K562 (cell line): ENCODE measurements around the gene EYA4.

Experiments
- ARID3B ChIP-seq: fragments of 250-450 bp; sonication (Bioruptor Pico); IDR thresholded peaks from 2 replicates; pipeline ENCODE4 v1.4.0; 2020; ENCODE audit warnings: borderline replicate concordance
- EZH2 ChIP-seq: IDR thresholded peaks from 2 replicates; pipeline ENCODE4 v1.6.1; 2012; ENCODE audit warnings: low read depth, mild to moderate bottlenecking, inconsistent platforms, low read length, borderline replicate concordance
- FOXO4 ChIP-seq: fragments of 450-650 bp; formaldehyde crosslinking; IDR thresholded peaks from 2 replicates; pipeline ENCODE4 v1.4.0; 2020; ENCODE audit warnings: mild to moderate bottlenecking, moderate library complexity
- KHSRP ChIP-seq: fragments of 450-650 bp; IDR thresholded peaks from 2 replicates; pipeline ENCODE4 v1.6.1; 2017
- PHTF2 ChIP-seq: fragments of 250-450 bp; sonication (Bioruptor Pico); IDR thresholded peaks from 2 replicates; pipeline ENCODE4 v1.5.0; 2021; ENCODE audit warnings: mild to moderate bottlenecking
- POLR2G ChIP-seq: fragments of 200-400 bp; formaldehyde crosslinking; IDR thresholded peaks from 2 replicates; pipeline ENCODE4 v1.6.1; 2017; ENCODE audit warnings: low read depth, mild to moderate bottlenecking, antibody characterized with exemption, low read length, moderate library complexity
- SP1 ChIP-seq: sonication (generic); formaldehyde crosslinking; IDR thresholded peaks from 2 replicates; pipeline ENCODE4 v1.8.1; 2022; ENCODE audit warnings: mild to moderate bottlenecking, missing genetic modification reagents
- TFAM ChIP-seq: fragments of 250-450 bp; sonication (Bioruptor Pico); conservative IDR thresholded peaks from 2 replicates; pipeline ENCODE4 v1.5.0; 2021; ENCODE audit warnings: mild to moderate bottlenecking, moderate library complexity
- USF2 ChIP-seq: sonication (generic); formaldehyde crosslinking; IDR thresholded peaks from 2 replicates; pipeline ENCODE4 v1.5.0; 2020; ENCODE audit warnings: missing genetic modification reagents
- ZBTB11 ChIP-seq, 3 experiments: fragments of 200-800 bp in 1 of 3; fragments of 250-450 bp in 1 of 3; fragments of 450-650 bp in 1 of 3; sonication (Bioruptor Pico) in 1 of 3; sonication (Bioruptor generic) in 1 of 3; formaldehyde crosslinking in 1 of 3; IDR thresholded peaks; 2 replicates each; pipeline versions ENCODE4 v1.6.1 to v1.8.0; 2016 to 2022; ENCODE audit warnings: mild to moderate bottlenecking in 2 of 3, missing genetic modification characterization in 2 of 3, missing compliant biosample characterization in 1 of 3, moderate library complexity in 1 of 3
- ZFP36 ChIP-seq: fragments of 150-350 bp; IDR thresholded peaks from 2 replicates; pipeline ENCODE4 v1.6.1; 2018; ENCODE audit warnings: low read length, low read depth; ENCODE audit not compliant: partially characterized antibody

- TF ChIP-seq PHTF2 (no peak), KHSRP (no peak), ZBTB11 (CRISPR knock-in tag; IDR thresholded peaks at IDR 0.05) (no peak), ZFP36 (no peak), TFAM (CRISPR knock-in tag) (no peak), FOXO4 (CRISPR knock-in tag) (no peak), USF2 (CRISPR knock-in tag) (no peak), ARID3B (CRISPR knock-in tag) (no peak), SP1 (CRISPR knock-in tag) (no peak), EZH2 (no peak), POLR2G (no peak)
These were observed 13.5 kb downstream of the EYA4 start for GRCh38 chr6:133254552-133255228.
